H9 (cell line): ENCODE results near the gene GSS. TPM values are rescaled to one million over a fixed set of nuclear protein-coding genes. Genes with fewer than 3 reads are reported as not detected.

Source experiments
- DNase-seq: peaks from one replicate; pipeline ENCODE4 v3.0.0-alpha.2; 2017
- H2AFZ ChIP-seq: one replicate; pipeline ENCODE4 v1.6.1; 2013; ENCODE audit warnings: mild to moderate bottlenecking, low read length, control low read depth, moderate library complexity
- H2AK5ac ChIP-seq: 2 replicates; pipeline ENCODE4 v1.6.1; 2013; ENCODE audit warnings: low read length, control low read depth, mixed read lengths; ENCODE audit not compliant: insufficient read length
- H2BK120ac ChIP-seq: one replicate; pipeline ENCODE4 v1.6.1; 2013; ENCODE audit warnings: low read depth, mild to moderate bottlenecking, low read length, control low read depth, inconsistent platforms; ENCODE audit not compliant: poor library complexity, severe bottlenecking
- H2BK12ac ChIP-seq: 2 replicates; pipeline ENCODE4 v1.6.1; 2013; ENCODE audit warnings: low read length, control low read depth, mixed read lengths, low read depth; ENCODE audit not compliant: insufficient read length
- H2BK15ac ChIP-seq: 2 replicates; pipeline ENCODE4 v1.6.1; 2013; ENCODE audit warnings: low read depth, low read length, control low read depth
- H2BK20ac ChIP-seq: one replicate; pipeline ENCODE4 v1.6.1; 2013; ENCODE audit warnings: low read depth, mild to moderate bottlenecking, low read length, control low read depth, inconsistent platforms; ENCODE audit not compliant: poor library complexity, severe bottlenecking
- H2BK5ac ChIP-seq: 2 replicates; pipeline ENCODE4 v1.6.1; 2013; ENCODE audit warnings: low read length, control low read depth, mixed read lengths; ENCODE audit not compliant: insufficient read length
- H3K14ac ChIP-seq: 2 replicates; pipeline ENCODE4 v1.6.1; 2013; ENCODE audit warnings: low read length, control low read depth; ENCODE audit not compliant: insufficient read depth
- H3K18ac ChIP-seq: 2 replicates; pipeline ENCODE4 v1.6.1; 2013; ENCODE audit warnings: low read depth, mild to moderate bottlenecking, mixed read lengths, low read length, control low read depth; ENCODE audit not compliant: insufficient read length
- H3K23ac ChIP-seq: 2 replicates; pipeline ENCODE4 v1.6.1; 2013; ENCODE audit warnings: low read length, control low read depth, mixed read lengths, low read depth; ENCODE audit not compliant: insufficient read length
- H3K23me2 ChIP-seq: 2 replicates; pipeline ENCODE4 v1.6.1; 2013; ENCODE audit warnings: low read depth, mild to moderate bottlenecking, mixed read lengths, low read length, control low read depth; ENCODE audit not compliant: insufficient read length, poor library complexity, severe bottlenecking
- H3K27ac ChIP-seq: 2 replicates; pipeline ENCODE4 v1.5.1; 2013; ENCODE audit warnings: low read length, control low read depth, mixed read lengths, low read depth; ENCODE audit not compliant: insufficient read length
- H3K27me3 ChIP-seq: 2 replicates; pipeline ENCODE4 v1.6.1; 2013; ENCODE audit warnings: low read length, control low read depth, inconsistent platforms; ENCODE audit not compliant: insufficient read depth
- H3K4ac ChIP-seq: 2 replicates; pipeline ENCODE4 v1.6.1; 2013; ENCODE audit warnings: low read depth, mild to moderate bottlenecking, control low read depth, inconsistent platforms, low read length, moderate library complexity
- H3K4me1 ChIP-seq: 2 replicates; pipeline ENCODE4 v1.6.1; 2013; ENCODE audit warnings: low read length, control low read depth, inconsistent platforms; ENCODE audit not compliant: insufficient read depth
- H3K4me2 ChIP-seq: 2 replicates; pipeline ENCODE4 v1.6.1; 2013; ENCODE audit warnings: low read length, control low read depth, mixed read lengths; ENCODE audit not compliant: insufficient read length, insufficient read depth
- H3K56ac ChIP-seq: 2 replicates; pipeline ENCODE4 v1.6.1; 2013; ENCODE audit warnings: low read depth, mild to moderate bottlenecking, mixed read lengths, low read length, control low read depth; ENCODE audit not compliant: insufficient read length
- H3K79me1 ChIP-seq: 2 replicates; pipeline ENCODE4 v1.6.1; 2013; ENCODE audit warnings: low read depth, mild to moderate bottlenecking, moderate library complexity, low read length, control low read depth, inconsistent platforms; ENCODE audit not compliant: insufficient read depth, poor library complexity, severe bottlenecking
- H3K79me2 ChIP-seq: 2 replicates; pipeline ENCODE4 v1.6.1; 2013; ENCODE audit warnings: low read length, control low read depth, inconsistent platforms; ENCODE audit not compliant: insufficient read depth
- H3K9ac ChIP-seq: 2 replicates; pipeline ENCODE4 v1.6.1; 2013; ENCODE audit warnings: low read length, control low read depth, mixed read lengths; ENCODE audit not compliant: insufficient read length; ENCODE audit errors: extremely low read depth
- H3K9me3 ChIP-seq: one replicate; pipeline ENCODE4 v1.6.1; 2013; ENCODE audit warnings: low read depth, low read length, inconsistent platforms; ENCODE audit not compliant: control insufficient read depth
- H3T11ph ChIP-seq: one replicate; pipeline ENCODE4 v1.6.1; 2013; ENCODE audit warnings: mild to moderate bottlenecking, low read length, control low read depth, inconsistent platforms
- H4K20me1 ChIP-seq: one replicate; pipeline ENCODE4 v1.6.1; 2013; ENCODE audit not compliant: control insufficient read depth, insufficient read length, insufficient read depth
- H4K5ac ChIP-seq: 2 replicates; pipeline ENCODE4 v1.6.1; 2013; ENCODE audit warnings: low read depth, mild to moderate bottlenecking, mixed read lengths, low read length, control low read depth; ENCODE audit not compliant: insufficient read length
- H4K8ac ChIP-seq: replicated peaks from 2 replicates; pipeline ENCODE4 v1.6.1; 2013; ENCODE audit warnings: low read length, control low read depth, mixed read lengths, low read depth; ENCODE audit not compliant: insufficient read length
- H4K91ac ChIP-seq: 2 replicates; pipeline ENCODE4 v1.6.1; 2013; ENCODE audit warnings: low read depth, mild to moderate bottlenecking, moderate library complexity, mixed read lengths, low read length, control low read depth; ENCODE audit not compliant: insufficient read length
- H3K27ac Mint-ChIP-seq, 3 experiments: 2 replicates in 2 of 3; 3 replicates in 1 of 3; pipeline ENCODE4 v1.8.0; 2020 to 2021; ENCODE audit warnings: mixed read lengths in 3 of 3, mild to moderate bottlenecking in 1 of 3, moderate library complexity in 1 of 3
- H3K27me3 Mint-ChIP-seq: 2 replicates; pipeline ENCODE4 v1.8.0; 2021; ENCODE audit warnings: low read depth, mild to moderate bottlenecking, moderate library complexity, mixed read lengths
- H3K36me3 Mint-ChIP-seq, 3 experiments: 2 replicates in 2 of 3; 3 replicates in 1 of 3; pipeline ENCODE4 v1.8.0; 2020 to 2021; ENCODE audit warnings: low read depth in 3 of 3, mixed read lengths in 3 of 3; ENCODE audit not compliant: insufficient read depth in 1 of 3
- H3K4me1 Mint-ChIP-seq, 2 experiments: 2 replicates each; pipeline ENCODE4 v1.8.0; 2020; ENCODE audit warnings: mixed read lengths in 2 of 2
- H3K4me3 Mint-ChIP-seq, 2 experiments: 2 replicates in 1 of 2; 3 replicates in 1 of 2; pipeline ENCODE4 v1.8.0; 2020 to 2021; ENCODE audit warnings: mild to moderate bottlenecking in 2 of 2, mixed read lengths in 2 of 2, moderate library complexity in 1 of 2
- H3K9me3 Mint-ChIP-seq, 2 experiments: 2 replicates in 1 of 2; 3 replicates in 1 of 2; pipeline ENCODE4 v1.8.0; 2020; ENCODE audit warnings: mild to moderate bottlenecking in 2 of 2, mixed read lengths in 2 of 2, moderate library complexity in 1 of 2
- CTCF ChIP-seq: fragments of 200-600 bp; sonication (generic); conservative IDR thresholded peaks from 3 replicates; pipeline ENCODE4 v1.8.0; 2021; ENCODE audit warnings: antibody characterized with exemption, mild to moderate bottlenecking
- WGBS: extraction: QIAGEN DNeasy Blood & Tissue Kit; methylation state at CpG from one replicate; pipeline ENCODE4 v1.1.7; 2013; ENCODE audit warnings: missing lambda C conversion rate, low lambda C conversion rate, mixed read lengths; ENCODE audit not compliant: insufficient read length; ENCODE audit errors: extremely low coverage; 5-methylcytosine and 5-hydroxymethylcytosine counted together
- total RNA-seq: library from RNA; stranded (reverse); gene quantifications from 2 replicates; pipeline ENCODE4 v1.2.1, GENCODE V29; 2021

GSS gene
- total RNA-seq, 1 experiment from 2014 or later = 48.5 TPM

DNA sequence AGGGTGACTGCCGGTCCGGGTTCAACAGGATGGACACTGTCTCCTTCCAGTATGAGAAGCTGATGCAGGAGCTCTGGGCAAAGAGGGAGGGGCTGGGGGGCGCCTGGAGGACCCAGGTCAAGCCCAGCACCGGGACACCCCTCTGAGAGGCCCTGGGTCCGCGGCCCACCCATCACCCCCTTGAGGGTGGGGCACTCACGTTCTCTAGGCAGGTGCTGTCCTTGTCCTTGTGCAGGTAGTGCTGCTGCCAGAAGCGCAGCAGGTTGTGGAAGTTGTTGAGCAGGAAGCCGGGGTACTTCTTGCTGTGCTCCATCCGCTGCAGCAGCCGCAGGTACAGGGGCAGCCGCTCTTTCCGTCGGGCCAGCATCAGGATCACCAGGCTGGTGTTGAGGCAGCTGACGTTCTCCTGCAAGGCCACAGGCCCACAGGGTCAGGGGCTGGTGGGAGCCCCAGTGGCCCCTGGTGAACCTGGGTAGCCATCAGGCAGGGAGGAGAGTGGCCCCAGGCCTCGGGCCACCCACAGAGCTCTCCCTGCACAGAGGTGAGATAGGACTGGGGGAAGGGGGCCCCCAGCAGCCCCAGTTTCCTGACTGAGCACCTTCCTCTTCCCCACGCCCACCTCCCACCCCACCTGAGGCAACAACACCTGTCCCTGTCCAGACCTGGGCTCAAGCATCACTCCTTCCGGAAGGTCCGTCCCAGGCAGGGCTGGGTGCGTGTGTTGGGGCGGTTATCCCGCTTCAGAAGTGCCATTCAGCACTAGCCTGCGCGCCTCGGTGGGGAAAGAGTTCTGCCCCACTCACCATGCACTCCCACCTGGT lies 47.8 kb upstream of the GSS start:
- Histone ChIP-seq H3K9me3 (no peaks in the 10 kb centered on the region), H3K9ac (no peak overlapping the region), H3T11ph (no peak overlapping the region), H3K4me1 (no peaks in the 10 kb centered on the region), H3K27ac (no peak overlapping the region), H2BK15ac (no peak overlapping the region), H2AFZ (no peak overlapping the region), H3K79me2 (no peaks in the 10 kb centered on the region), H3K23me2 (no peaks in the 10 kb centered on the region), H3K79me1 (no peaks in the 10 kb centered on the region), H2BK12ac (no peak overlapping the region), H4K5ac (no peak overlapping the region), H4K8ac (no peak overlapping the region), H3K56ac (no peak overlapping the region), H3K27me3 (no peaks in the 10 kb centered on the region), H3K4me2 (no peak overlapping the region), H2BK5ac (no peak overlapping the region), H4K91ac (no peak overlapping the region), H2AK5ac (no peak overlapping the region), H3K14ac (no peak overlapping the region), H3K23ac (no peak overlapping the region), H2BK120ac (no peak overlapping the region), H3K18ac (no peak overlapping the region), H2BK20ac (no peak overlapping the region), H3K4ac (no peak overlapping the region), H4K20me1 (no peaks in the 10 kb centered on the region)
- H3K9me3 Mint-ChIP-seq = no peaks in the 10 kb centered on the region; a peak in 1 of 5 replicates
- H3K36me3 Mint-ChIP-seq = peaks cover 30 to 91% (median 81%) of the 10 kb centered on the region in 3 experiments
- peaks cover 7% of the 10 kb centered on the region in 2 experiments for H3K4me1 Mint-ChIP-seq
- WGBS = no CpG with 5 or more reads among the region's 25 CpGs
- no peak for TF ChIP-seq CTCF
- no peaks in the 10 kb centered on the region for H3K27me3 Mint-ChIP-seq
- no peak for DNase-seq
- H3K4me3 Mint-ChIP-seq = no peak overlapping the region
- H3K27ac Mint-ChIP-seq = peak overlapping the region in 1 of 3 experiments; percentile 74; a peak in 3 of 7 replicates
